ENCODE measurements around the gene NEDD4.

The NEDD4 gene

DNA sequence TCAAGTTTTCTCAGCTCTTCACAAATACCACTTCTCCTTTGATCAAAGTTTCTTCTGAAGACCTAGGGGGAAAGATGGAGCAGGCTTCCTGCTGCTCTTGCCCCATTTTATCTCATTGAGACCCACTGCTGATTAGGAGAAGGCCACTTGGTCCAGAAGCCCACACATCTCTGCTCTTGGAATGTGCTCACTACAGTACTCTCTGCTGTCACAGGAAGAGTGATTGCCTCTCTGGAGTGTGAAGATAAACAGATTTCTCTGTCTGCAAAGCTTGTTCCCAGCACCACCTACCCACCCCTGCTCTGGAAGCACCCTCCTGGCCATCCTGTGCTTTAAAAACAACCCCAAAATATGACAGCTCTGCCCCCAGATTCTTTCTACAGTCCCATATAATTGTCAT lies 209.1 kb downstream of the NEDD4 start:
- no peak for DNase-seq (ENCODE audit: low read depth in 2 of 2)

GRCh38 chr15:55782901-55783300 lies 210.5 kb downstream of the NEDD4 start:
- no peak for DNase-seq (ENCODE audit: low read depth in 2 of 2)

- DNase-seq (ENCODE audit: low read depth in 2 of 2): no peak
These were observed 213.1 kb downstream of the NEDD4 start for GRCh38 chr15:55780292-55780691.

- DNase-seq (ENCODE audit: low read depth in 2 of 2): no peak
These were observed 214.5 kb downstream of the NEDD4 start for GRCh38 chr15:55778932-55779331.
